MCF 10A (cell line): ENCODE measurements around the gene ZDHHC17. TPM values are rescaled to one million over a fixed set of nuclear protein-coding genes. Genes with fewer than 3 reads are reported as not detected.
A peak's percentile ranks its signal among the peaks of the same experiment; 100 is the strongest.

Experiments
- BruUV-seq: library from RNA; stranded (reverse); fragments of 400-500 nt; replicated peaks from 2 replicates; lab custom pipeline; 2021; lab: Mats Ljungman, UMichigan
- CTCF ChIA-PET: fragments of 300-600 bp; sonication (Branson Sonifier 250); formaldehyde crosslinking; extraction: SDS; loops from one replicate; lab custom pipeline; 2021; ENCODE audit warnings: antibody characterized with exemption, inconsistent platforms; lab: Yijun Ruan, JAX
- POLR2A ChIA-PET: fragments of 300-600, 350-650 bp; sonication (Branson Sonifier 250); formaldehyde crosslinking; extraction: SDS; loops from one replicate; lab custom pipeline; 2020; ENCODE audit warnings: antibody characterized with exemption, inconsistent platforms; lab: Yijun Ruan, JAX
- DNase-seq: peaks from one replicate; pipeline ENCODE4 v3.0.0-alpha.2; 2018; ENCODE audit not compliant: unreplicated experiment
- H3K27ac Mint-ChIP-seq: one replicate; pipeline ENCODE4 v1.8.0; 2022; ENCODE audit warnings: mild to moderate bottlenecking, low read depth, mixed read lengths; ENCODE audit not compliant: unreplicated experiment
- H3K27me3 Mint-ChIP-seq: one replicate; pipeline ENCODE4 v1.8.0; 2022; ENCODE audit warnings: mixed read lengths; ENCODE audit not compliant: insufficient read depth, unreplicated experiment
- H3K36me3 Mint-ChIP-seq: one replicate; pipeline ENCODE4 v1.8.0; 2022; ENCODE audit warnings: mild to moderate bottlenecking, moderate library complexity, mixed read lengths; ENCODE audit not compliant: insufficient read depth, unreplicated experiment
- H3K4me1 Mint-ChIP-seq: one replicate; pipeline ENCODE4 v1.8.0; 2022; ENCODE audit warnings: mixed read lengths; ENCODE audit not compliant: insufficient read depth, unreplicated experiment
- H3K4me3 Mint-ChIP-seq: one replicate; pipeline ENCODE4 v1.8.0; 2022; ENCODE audit warnings: mild to moderate bottlenecking, moderate library complexity, mixed read lengths; ENCODE audit not compliant: unreplicated experiment
- H3K9me3 Mint-ChIP-seq: one replicate; pipeline ENCODE4 v1.8.0; 2022; ENCODE audit warnings: mixed read lengths; ENCODE audit not compliant: unreplicated experiment
- intact Hi-C: fragments of 100-400 bp; cut with micrococcal nuclease; formaldehyde crosslinking; loops from 2 replicates; pipeline ENCODE4 v1.14.1; 2022
- total RNA-seq: library from RNA; stranded (reverse); gene quantifications from 2 replicates; pipeline ENCODE4 v1.2.3, GENCODE V29; 2022
- TF ChIP-seq, protein P1 (sequence below): fragments of 200-600 bp; IDR thresholded peaks from one replicate; pipeline ENCODE4 v1.8.0; 2022; ENCODE audit warnings: antibody characterized with exemption, mild to moderate bottlenecking; ENCODE audit not compliant: unreplicated experiment

Gene ZDHHC17
- total RNA-seq, 1 experiment from 2014 or later, result 26.9 TPM

- BruUV-seq, result no TSS peak
- no peaks in the 10 kb centered on the region for H3K27me3 Mint-ChIP-seq
- no peak overlapping the region for H3K4me3 Mint-ChIP-seq
- TF ChIP-seq, protein P1, sequence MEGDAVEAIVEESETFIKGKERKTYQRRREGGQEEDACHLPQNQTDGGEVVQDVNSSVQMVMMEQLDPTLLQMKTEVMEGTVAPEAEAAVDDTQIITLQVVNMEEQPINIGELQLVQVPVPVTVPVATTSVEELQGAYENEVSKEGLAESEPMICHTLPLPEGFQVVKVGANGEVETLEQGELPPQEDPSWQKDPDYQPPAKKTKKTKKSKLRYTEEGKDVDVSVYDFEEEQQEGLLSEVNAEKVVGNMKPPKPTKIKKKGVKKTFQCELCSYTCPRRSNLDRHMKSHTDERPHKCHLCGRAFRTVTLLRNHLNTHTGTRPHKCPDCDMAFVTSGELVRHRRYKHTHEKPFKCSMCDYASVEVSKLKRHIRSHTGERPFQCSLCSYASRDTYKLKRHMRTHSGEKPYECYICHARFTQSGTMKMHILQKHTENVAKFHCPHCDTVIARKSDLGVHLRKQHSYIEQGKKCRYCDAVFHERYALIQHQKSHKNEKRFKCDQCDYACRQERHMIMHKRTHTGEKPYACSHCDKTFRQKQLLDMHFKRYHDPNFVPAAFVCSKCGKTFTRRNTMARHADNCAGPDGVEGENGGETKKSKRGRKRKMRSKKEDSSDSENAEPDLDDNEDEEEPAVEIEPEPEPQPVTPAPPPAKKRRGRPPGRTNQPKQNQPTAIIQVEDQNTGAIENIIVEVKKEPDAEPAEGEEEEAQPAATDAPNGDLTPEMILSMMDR, result no peak
- DNase-seq, result peak; percentile 39
- H3K4me1 Mint-ChIP-seq, result peaks cover 11% of the 10 kb centered on the region
- no peak overlapping the region for H3K27ac Mint-ChIP-seq
- intact Hi-C loops, result no loop called here
- ChIA-PET POLR2A (no interaction called here), CTCF (interaction anchor here (2.0 kb wide), 1 partner anchor 134 kb away, joined by 9 read pairs; no protein-coding TSS in a partner anchor)
- H3K9me3 Mint-ChIP-seq, result no peaks in the 10 kb centered on the region
- no peaks in the 10 kb centered on the region for H3K36me3 Mint-ChIP-seq
Observed at GRCh38 chr12:76876696-76877229, 112.8 kb downstream of the ZDHHC17 start.

DNA sequence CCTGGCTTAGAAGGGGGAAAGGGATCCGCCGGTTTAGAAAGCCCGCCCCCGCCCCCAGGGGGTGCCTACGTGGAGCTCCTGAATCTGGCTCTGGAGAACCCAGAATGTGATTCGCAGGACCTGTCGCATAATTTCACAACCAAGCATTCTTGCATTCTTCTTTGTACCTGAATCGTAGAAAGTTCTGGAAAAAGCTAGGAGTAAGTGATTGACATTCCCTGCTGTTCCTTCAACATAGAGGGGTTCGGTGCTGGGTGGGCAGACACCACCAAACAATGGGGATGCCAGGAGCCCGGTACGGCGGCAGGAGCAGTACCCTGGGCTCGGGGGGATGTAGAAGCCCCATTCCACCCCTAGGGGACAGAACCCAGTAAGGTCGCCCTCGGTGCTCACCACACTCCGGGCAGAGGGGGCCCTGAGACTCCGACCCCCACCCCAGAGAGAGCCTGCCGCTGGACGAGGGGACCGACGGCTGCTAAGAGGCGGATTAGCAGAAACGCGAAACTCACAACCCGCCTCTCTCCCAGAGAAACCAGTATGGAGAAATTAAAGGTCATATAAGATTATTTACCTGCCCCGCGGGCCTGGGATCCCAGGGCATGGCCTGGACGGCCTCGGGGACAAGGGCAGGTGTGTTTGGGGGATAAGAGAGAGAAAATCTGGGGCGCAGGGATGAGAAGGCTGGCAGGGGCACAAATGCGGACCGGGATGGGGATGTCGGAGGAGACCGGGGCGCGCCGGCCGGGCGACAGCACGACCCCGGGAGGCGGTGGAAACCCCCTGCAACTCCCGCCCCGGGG is 114.4 kb downstream of the ZDHHC17 start:
- no peaks in the 10 kb centered on the region for H3K36me3 Mint-ChIP-seq
- POLR2A ChIA-PET, result interaction anchor here (0.5 to 2.9 kb wide), 10 partner anchors 10 to 1371 kb away, joined by 3 to 15 read pairs (median 3); partner anchors contain the start of gene OSBPL8

DNA sequence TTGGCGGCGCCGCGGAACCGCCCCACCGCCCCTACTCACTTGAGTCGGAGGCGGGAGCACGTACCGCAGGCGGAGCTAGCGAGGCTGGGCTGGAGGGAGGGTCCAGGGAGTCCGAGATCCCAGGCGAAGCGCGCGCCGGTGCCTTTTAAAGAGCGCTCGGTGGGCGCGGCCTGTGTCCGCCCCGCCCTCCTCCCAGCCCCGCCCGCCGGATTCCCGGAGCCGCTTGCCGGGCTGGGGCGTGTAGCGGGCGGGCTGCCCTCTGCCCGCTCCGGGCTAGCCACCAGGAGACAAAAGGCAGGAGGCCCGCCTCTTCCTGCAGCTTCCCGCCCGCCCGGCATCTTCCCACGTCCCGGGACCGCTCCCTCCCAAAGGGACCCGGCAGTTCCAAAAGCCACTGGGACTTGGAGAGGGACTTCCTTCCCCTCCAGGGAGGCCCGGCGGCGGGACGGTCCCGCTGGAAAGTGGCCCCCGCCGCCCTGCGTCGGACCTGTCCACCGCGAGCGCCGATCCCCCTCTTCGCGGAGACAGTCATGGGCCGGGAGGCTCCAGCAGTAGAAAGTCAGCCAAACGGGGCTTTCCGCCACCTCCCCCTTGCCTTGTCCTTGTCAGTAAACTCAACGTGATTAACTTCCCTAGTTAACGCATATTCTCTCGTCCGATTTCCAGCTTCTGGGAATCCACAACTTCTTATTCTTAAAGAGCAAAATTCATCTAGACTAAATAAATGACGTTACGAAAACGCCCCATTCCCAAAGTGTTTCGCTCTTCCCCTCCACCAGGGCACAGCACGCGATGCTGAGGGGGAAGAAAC is 115.2 kb downstream of the ZDHHC17 start, which contains the start of gene CSRP2:
TSS of gene CSRP2 (minus strand) at position 121 of the 811 bp plus-strand sequence. CDS start 12,759 bp downstream, outside the sequence.
- no peaks in the 10 kb centered on the region for H3K36me3 Mint-ChIP-seq
- peak within 1 kb of the TSS; percentile 98 for H3K4me3 Mint-ChIP-seq
- H3K27me3 Mint-ChIP-seq, result no peaks in the 10 kb centered on the region
- H3K9me3 Mint-ChIP-seq, result peaks cover 8% of the 10 kb centered on the region
- peak; percentile 91 for DNase-seq
- H3K4me1 Mint-ChIP-seq, result peaks cover 15% of the 10 kb centered on the region
- POLR2A ChIA-PET, result interaction anchor here (0.7 to 2.9 kb wide), 5 partner anchors 9 to 320 kb away, joined by 3 to 15 read pairs (median 3); partner anchors contain the start of gene OSBPL8
- CTCF ChIA-PET, result interaction anchor here (0.7 to 2.5 kb wide), 8 partner anchors 12 to 143 kb away, joined by 3 to 12 read pairs (median 4); no protein-coding TSS in a partner anchor
- TF ChIP-seq, protein P1, result no peak
- intact Hi-C loops, result loop anchor here (2.0 kb wide), 1 partner anchor 132 kb away; no protein-coding TSS in a partner anchor
- peak within 1 kb of the TSS; percentile 49 for H3K27ac Mint-ChIP-seq
- no TSS peak for BruUV-seq

More for the DNA sequence above, 114.4 kb downstream of the ZDHHC17 start:
- no peaks in the 10 kb centered on the region for H3K27me3 Mint-ChIP-seq
- CTCF ChIA-PET, result interaction anchor here (0.7 to 2.5 kb wide), 7 partner anchors 8 to 132 kb away, joined by 3 to 12 read pairs (median 4); no protein-coding TSS in a partner anchor
- DNase-seq, result peak; percentile 43
- H3K27ac Mint-ChIP-seq, result peak overlapping the region; percentile 49
- H3K4me3 Mint-ChIP-seq, result peak overlapping the region; percentile 98
- H3K9me3 Mint-ChIP-seq, result no peaks in the 10 kb centered on the region
- no TSS peak for BruUV-seq
- intact Hi-C loops, result loop anchor here (2.0 kb wide), 1 partner anchor 133 kb away; no protein-coding TSS in a partner anchor
- peaks cover 11% of the 10 kb centered on the region for H3K4me1 Mint-ChIP-seq
- TF ChIP-seq, protein P1, result peak; percentile 9
